Subcutaneous adipose tissue (tissue), 4 donors: ENCODE measurements around the gene KRTAP9-2. TPM values are rescaled to one million over a fixed set of nuclear protein-coding genes. Genes with fewer than 3 reads are reported as not detected.
"Not testable (repeated sequence)": the region's sequence is repeated elsewhere in the genome, so short reads cannot be mapped to it uniquely, and the experiment has no call there.

Source experiments
- CTCF ChIP-seq: fragments of 450-650 bp; IDR thresholded peaks from one replicate; pipeline ENCODE4 v1.5.1; 2016; ENCODE audit warnings: low read depth, mild to moderate bottlenecking, control low read depth, antibody characterized with exemption, moderate library complexity
- total RNA-seq, 4 donors: library from RNA; depleted of rRNA; stranded (reverse); fragments of >200 nt; gene quantifications; one replicate each; pipeline ENCODE4 v1.1.0, GENCODE V29; 2016

Gene KRTAP9-2
- total RNA-seq, 4 donors from 2014 or later = not detected

DNA sequence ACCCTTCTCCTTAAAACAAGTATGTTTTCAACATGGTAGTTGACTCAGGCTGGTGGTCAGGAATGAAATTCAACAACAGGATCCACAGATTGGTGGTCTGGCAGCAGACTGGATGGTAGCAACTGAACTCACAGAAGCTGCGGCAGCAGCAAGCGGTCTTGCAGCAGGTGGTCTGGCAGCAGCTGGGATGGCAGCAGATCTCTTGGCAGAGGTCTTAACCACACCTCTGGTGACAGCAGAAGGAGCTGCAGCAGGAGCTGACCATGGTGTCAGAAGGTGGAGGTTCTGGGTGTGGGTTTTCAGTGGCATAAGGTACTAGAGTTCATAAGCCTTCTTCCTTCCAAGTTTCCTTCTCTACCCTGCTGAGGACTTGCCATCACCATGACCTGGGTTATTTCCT lies 39.6 kb upstream of the KRTAP9-2 start:
- no peak for TF ChIP-seq CTCF

DNA sequence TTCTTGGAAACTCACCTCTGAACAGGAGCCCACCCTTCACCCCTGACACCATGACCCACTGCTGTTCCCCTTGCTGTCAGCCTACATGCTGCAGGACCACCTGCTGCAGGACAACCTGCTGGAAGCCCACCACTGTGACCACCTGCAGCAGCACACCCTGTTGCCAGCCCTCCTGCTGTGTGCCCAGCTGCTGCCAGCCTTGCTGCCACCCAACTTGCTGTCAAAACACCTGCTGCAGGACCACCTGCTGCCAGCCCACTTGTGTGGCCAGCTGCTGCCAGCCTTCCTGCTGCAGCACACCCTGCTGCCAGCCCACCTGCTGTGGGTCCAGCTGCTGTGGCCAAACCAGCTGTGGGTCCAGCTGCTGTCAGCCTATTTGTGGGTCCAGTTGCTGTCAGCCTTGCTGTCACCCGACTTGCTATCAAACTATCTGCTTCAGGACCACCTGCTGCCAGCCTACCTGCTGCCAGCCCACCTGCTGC lies 36.6 kb upstream of the KRTAP9-2 start, which contains the start of gene KRTAP9-1:
KRTAP9-1 (plus strand) TSS at position 51 of the 482 bp plus-strand sequence; CDS start at position 51, 0 bp downstream.
- TF ChIP-seq CTCF = not testable (repeated sequence)

- no peak for TF ChIP-seq CTCF
Measured at GRCh38 chr17:41190328-41190727, 36.1 kb upstream of the KRTAP9-2 start.

- TF ChIP-seq CTCF = no peak
Measured at GRCh38 chr17:41196068-41196467, 30.4 kb upstream of the KRTAP9-2 start.

DNA sequence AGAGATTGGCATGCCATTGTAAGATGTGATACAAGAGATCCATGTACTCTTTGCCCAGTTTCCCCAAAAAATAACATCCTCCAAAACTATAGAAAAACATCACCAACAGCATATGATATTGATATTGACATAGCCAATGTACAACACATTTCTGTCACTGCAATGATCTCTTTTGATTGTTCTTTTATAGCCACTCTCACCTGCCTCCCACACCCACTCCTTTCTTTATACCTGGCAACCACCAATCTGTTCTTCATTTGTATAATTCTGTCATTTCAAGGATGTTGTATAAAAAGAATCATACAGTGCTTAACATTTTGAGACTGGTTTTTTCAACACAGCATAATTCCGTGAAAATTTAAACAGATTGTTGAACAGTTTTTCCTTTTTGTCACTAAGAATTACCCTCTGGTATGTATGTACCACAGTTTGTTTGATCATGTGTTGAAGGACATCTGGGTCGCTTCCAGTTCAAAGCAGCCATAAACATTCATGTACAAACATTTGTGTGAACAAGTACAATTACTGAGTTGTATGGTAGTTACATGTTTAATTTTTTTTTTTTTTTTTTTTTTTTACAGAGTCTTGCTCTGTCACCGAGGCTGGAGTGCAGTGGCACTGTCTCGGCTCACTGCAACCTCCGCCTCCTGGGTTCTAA lies 26.9 kb upstream of the KRTAP9-2 start:
- no peak for TF ChIP-seq CTCF

DNA sequence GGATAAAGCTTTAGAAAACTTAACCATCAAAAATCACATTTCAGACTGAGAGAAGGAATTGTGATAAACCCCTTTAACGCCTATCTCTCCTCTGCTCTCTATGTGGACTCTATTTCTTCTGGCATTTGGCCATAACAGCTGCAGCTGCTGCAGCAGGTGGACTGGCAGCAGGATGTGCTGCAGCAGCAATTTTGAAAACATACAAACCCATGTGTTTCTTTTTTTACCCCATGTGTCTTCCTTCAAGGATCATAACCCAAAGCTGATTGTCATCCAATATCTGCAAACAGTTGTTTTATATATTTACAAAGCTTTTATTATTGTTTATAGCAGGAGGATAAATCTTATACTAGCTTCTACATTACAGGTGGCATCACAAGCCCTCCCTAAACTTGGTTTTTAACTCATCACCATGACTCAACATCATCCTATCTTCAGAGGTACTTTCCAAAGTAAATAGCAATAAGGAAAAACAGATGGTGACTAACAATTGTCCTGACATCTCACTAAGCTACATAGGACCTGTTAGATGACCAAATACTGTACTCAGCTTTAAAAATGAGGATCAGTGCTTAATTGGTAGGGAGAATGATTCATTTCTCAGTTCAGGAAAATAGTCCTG lies 14.5 kb upstream of the KRTAP9-2 start:
- no peak for TF ChIP-seq CTCF

GRCh38 chr17:41212524-41213169 lies 13.8 kb upstream of the KRTAP9-2 start:
- TF ChIP-seq CTCF = no peak
